SK-N-SH treated with all-trans-retinoic acid at 6 μM for 48 hours (cell line): ENCODE data around the gene ZBTB16.

ENCODE experiments used
- ARNTL ChIP-seq: fragments of 450-650 bp; formaldehyde crosslinking; IDR thresholded peaks from 2 replicates; pipeline ENCODE4 v1.5.0; 2020; ENCODE audit warnings: low read depth, mild to moderate bottlenecking, moderate library complexity, borderline replicate concordance
- BACH2 ChIP-seq: fragments of 250-450 bp; sonication (Bioruptor Pico); IDR thresholded peaks from 2 replicates; pipeline ENCODE4 v1.9.0; 2021; ENCODE audit warnings: mild to moderate bottlenecking, borderline replicate concordance
- CSDC2 ChIP-seq: fragments of 250-450 bp; sonication (Bioruptor Pico); IDR thresholded peaks from 2 replicates; pipeline ENCODE4 v1.5.0; 2020; ENCODE audit warnings: mild to moderate bottlenecking, moderate library complexity
- CSRNP3 ChIP-seq: fragments of 250-450 bp; sonication (Bioruptor Pico); IDR thresholded peaks from 2 replicates; pipeline ENCODE4 v1.5.1; 2021; ENCODE audit warnings: mild to moderate bottlenecking, moderate library complexity
- ESRRG ChIP-seq: fragments of 250-450 bp; sonication (Bioruptor Pico); IDR thresholded peaks from 2 replicates; pipeline ENCODE4 v1.6.1; 2021; ENCODE audit warnings: mild to moderate bottlenecking
- GLIS3 ChIP-seq: fragments of 250-450 bp; sonication (Bioruptor Pico); IDR thresholded peaks from 2 replicates; pipeline ENCODE4 v1.5.0; 2020; ENCODE audit warnings: mild to moderate bottlenecking, moderate library complexity
- OSR1 ChIP-seq: fragments of 250-450 bp; sonication (Bioruptor Pico); IDR thresholded peaks from 2 replicates; pipeline ENCODE4 v1.8.0; 2022; ENCODE audit warnings: moderate library complexity, mild to moderate bottlenecking, inconsistent platforms
- PATZ1 ChIP-seq: fragments of 250-450 bp; sonication (Bioruptor Pico); IDR thresholded peaks from 2 replicates; pipeline ENCODE4 v1.8.0; 2020; ENCODE audit warnings: mild to moderate bottlenecking, moderate library complexity, borderline replicate concordance
- RARB ChIP-seq: fragments of 250-450 bp; sonication (Bioruptor Pico); IDR thresholded peaks from 2 replicates; pipeline ENCODE4 v1.8.0; 2021; ENCODE audit warnings: mild to moderate bottlenecking, moderate library complexity
- ZC3H10 ChIP-seq: fragments of 250-450 bp; sonication (Bioruptor Pico); IDR thresholded peaks from 2 replicates; pipeline ENCODE4 v1.5.1; 2021; ENCODE audit warnings: mild to moderate bottlenecking, moderate library complexity
- ZFP30 ChIP-seq: fragments of 450-650 bp; formaldehyde crosslinking; IDR thresholded peaks from 2 replicates; pipeline ENCODE4 v1.5.0; 2022; ENCODE audit warnings: mild to moderate bottlenecking, moderate library complexity
- ZNF565 ChIP-seq: fragments of 450-650 bp; formaldehyde crosslinking; conservative IDR thresholded peaks from 2 replicates; pipeline ENCODE4 v1.5.0; 2020; ENCODE audit warnings: low read depth, mild to moderate bottlenecking, moderate library complexity
- ZNF8 ChIP-seq: fragments of 450-650 bp; formaldehyde crosslinking; IDR thresholded peaks from 2 replicates; pipeline ENCODE4 v1.5.0; 2020; ENCODE audit warnings: mild to moderate bottlenecking, moderate library complexity
- TF ChIP-seq, protein P1 (sequence below): fragments of 250-450 bp; sonication (Bioruptor Pico); IDR thresholded peaks from 2 replicates; pipeline ENCODE4 v1.8.0; 2021; ENCODE audit warnings: low read depth, mild to moderate bottlenecking, moderate library complexity, borderline replicate concordance

DNA sequence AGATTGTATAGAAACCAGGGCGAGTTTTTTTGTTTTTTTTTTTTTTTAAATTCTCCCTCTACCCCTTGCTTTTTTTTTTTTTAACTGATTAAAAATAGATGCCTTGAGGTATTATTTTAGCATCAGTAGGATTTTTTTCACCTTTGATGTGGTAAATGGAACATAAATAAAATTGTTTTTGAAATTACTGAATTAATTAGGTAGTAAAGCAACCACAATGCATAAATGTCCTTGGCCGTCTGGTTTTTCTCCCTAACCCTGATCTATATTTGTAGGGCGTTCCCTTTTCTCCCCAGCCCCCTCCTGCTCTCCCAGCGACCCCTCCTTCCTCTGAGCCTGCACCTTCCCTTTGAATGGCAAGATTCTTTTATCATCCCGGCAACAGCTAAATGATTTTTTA lies 107.8 kb downstream of the ZBTB16 start:
- TF ChIP-seq ARNTL (no peak), ESRRG (CRISPR knock-in tag) (no peak), ZNF8 (CRISPR knock-in tag) (no peak), OSR1 (CRISPR knock-in tag) (no peak), ZFP30 (CRISPR knock-in tag) (no peak), CSDC2 (CRISPR knock-in tag) (no peak), GLIS3 (no peak), RARB (no peak), ZC3H10 (CRISPR knock-in tag) (no peak), PATZ1 (CRISPR knock-in tag) (no peak), CSRNP3 (CRISPR knock-in tag) (no peak), BACH2 (CRISPR knock-in tag) (no peak), ZNF565 (CRISPR knock-in tag) (no peak)
- TF ChIP-seq, protein P1, sequence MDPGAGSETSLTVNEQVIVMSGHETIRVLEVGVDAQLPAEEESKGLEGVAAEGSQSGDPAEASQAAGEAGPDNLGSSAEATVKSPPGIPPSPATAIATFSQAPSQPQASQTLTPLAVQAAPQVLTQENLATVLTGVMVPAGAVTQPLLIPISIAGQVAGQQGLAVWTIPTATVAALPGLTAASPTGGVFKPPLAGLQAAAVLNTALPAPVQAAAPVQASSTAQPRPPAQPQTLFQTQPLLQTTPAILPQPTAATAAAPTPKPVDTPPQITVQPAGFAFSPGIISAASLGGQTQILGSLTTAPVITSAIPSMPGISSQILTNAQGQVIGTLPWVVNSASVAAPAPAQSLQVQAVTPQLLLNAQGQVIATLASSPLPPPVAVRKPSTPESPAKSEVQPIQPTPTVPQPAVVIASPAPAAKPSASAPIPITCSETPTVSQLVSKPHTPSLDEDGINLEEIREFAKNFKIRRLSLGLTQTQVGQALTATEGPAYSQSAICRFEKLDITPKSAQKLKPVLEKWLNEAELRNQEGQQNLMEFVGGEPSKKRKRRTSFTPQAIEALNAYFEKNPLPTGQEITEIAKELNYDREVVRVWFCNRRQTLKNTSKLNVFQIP (CRISPR knock-in tag), result no peak
